Measurements from ENCODE around the gene KIAA0232.

DNA sequence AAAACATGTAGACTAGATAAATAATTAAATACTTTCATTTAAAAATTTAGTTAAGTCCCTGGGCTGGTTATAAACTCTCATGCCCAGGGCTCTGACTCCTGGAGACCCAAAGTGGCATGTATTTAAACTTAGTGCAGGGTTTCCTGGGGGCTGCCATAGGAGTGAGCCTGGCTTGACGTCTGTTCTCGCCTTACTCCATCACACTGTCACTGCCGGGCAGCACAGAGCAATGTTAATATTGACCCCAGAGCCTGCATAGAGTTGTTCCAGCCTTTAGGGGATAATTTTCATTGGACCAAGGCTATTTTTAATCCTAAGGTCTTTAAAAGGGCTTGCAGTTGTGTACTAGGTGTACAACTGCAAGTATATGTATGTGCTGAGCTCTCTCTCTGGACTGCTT lies 31.2 kb downstream of the KIAA0232 start:
- no peak for TF ChIP-seq POLR2AphosphoS5 (IDR thresholded peaks at IDR 0.05)
- TF ChIP-seq, protein P1, sequence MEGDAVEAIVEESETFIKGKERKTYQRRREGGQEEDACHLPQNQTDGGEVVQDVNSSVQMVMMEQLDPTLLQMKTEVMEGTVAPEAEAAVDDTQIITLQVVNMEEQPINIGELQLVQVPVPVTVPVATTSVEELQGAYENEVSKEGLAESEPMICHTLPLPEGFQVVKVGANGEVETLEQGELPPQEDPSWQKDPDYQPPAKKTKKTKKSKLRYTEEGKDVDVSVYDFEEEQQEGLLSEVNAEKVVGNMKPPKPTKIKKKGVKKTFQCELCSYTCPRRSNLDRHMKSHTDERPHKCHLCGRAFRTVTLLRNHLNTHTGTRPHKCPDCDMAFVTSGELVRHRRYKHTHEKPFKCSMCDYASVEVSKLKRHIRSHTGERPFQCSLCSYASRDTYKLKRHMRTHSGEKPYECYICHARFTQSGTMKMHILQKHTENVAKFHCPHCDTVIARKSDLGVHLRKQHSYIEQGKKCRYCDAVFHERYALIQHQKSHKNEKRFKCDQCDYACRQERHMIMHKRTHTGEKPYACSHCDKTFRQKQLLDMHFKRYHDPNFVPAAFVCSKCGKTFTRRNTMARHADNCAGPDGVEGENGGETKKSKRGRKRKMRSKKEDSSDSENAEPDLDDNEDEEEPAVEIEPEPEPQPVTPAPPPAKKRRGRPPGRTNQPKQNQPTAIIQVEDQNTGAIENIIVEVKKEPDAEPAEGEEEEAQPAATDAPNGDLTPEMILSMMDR (IDR thresholded peaks at IDR 0.05): no peak
- TF ChIP-seq POLR2A (IDR thresholded peaks at IDR 0.05; ENCODE audit: low read depth): no peak
- no peak for TF ChIP-seq EP300 (IDR thresholded peaks at IDR 0.05)

Data from esophagus muscularis mucosa (tissue), 4 donors.